ENCODE results near the gene DNAH10. TPM values are rescaled to one million over a fixed set of nuclear protein-coding genes. Genes with fewer than 3 reads are reported as not detected.

Gene DNAH10
- total and polyA plus RNA-seq, 2 of the 13 experiments (the other 11 are each of a cell fraction or from before 2014, with no cell fraction given) = 0.01 to 0.02 TPM

DNA sequence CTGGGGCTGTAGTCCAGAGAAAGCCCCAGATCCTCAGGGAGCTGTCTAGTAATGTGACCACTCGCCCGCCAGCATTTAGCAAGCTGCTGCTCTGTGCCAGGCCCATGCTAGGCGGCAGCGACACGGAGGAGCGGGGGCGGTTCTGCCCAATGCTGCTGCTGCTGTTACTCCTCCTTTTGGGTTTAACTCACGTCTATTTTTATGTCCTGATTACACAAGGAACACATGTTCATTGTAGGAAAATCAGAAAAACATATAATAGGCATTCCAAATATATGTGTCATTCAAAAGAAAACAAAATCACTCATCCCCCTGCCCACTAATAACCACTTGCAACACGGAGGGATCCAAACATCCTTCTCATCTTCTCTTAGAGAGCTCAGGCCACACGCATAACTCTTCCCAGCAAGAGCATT is 180.1 kb downstream of the DNAH10 start:
- H3K9ac ChIP-seq (ENCODE audit: insufficient read depth, low read depth, low read length) = no peak overlapping the region
- DNase-seq (ENCODE audit: low spot score) (no peak), FAIRE-seq (no peak), ATAC-seq (no peak)
- H3K9me3 ChIP-seq (ENCODE audit: low read length) = no peaks in the 10 kb centered on the region
- 94% methylated on average over 10 of the region's 10 CpGs for WGBS (ENCODE audit: low lambda C conversion rate)
- in situ Hi-C loops (cut with HindIII; ENCODE audit: extremely low pct_ligation_motif_present, low pct_unique_long_range_greater_than_20kb) = no loop called here
- no peak overlapping the region for H3K27ac ChIP-seq (ENCODE audit: extremely low read length, insufficient read depth, low read length)
- POLR2A ChIA-PET = no interaction called here
- H3K27me3 ChIP-seq (ENCODE audit: control insufficient read depth in 1 of 2, insufficient read depth in 2 of 2, low read length in 2 of 2) = no peaks in the 10 kb centered on the region
- BruUV-seq (replicated peaks) = no TSS peak
- H3K4me3 ChIP-seq (replicated peaks in 1 of 3; ENCODE audit: insufficient read depth in 1 of 3, low read depth in 2 of 3, low read length in 3 of 3) = no peak overlapping the region
- no peaks in the 10 kb centered on the region for H3K4me1 ChIP-seq (ENCODE audit: insufficient read depth, low read length)
- H3K79me2 ChIP-seq (ENCODE audit: insufficient read depth, low read length) = no peaks in the 10 kb centered on the region
- intact Hi-C loops (cut with micrococcal nuclease; ENCODE audit: unreplicated experiment) = no loop called here
- H2AFZ ChIP-seq (ENCODE audit: low read length) = no peak overlapping the region
- CTCF ChIA-PET (ENCODE audit: low intra/inter-chr PET ratio, low total read pairs) = no interaction called here
- no peaks in the 10 kb centered on the region for H4K20me1 ChIP-seq (ENCODE audit: insufficient read depth, low read length)
- no peaks in the 10 kb centered on the region; a peak in 1 of 5 replicates for H3K36me3 ChIP-seq (replicated peaks in 1 of 2; ENCODE audit: control insufficient read depth in 1 of 2, insufficient read depth in 2 of 2, low read length in 2 of 2)
- TF ChIP-seq MYNN (CRISPR knock-in tag; IDR thresholded peaks at IDR 0.05; ENCODE audit: low read depth) = no peak
- TF ChIP-seq MATR3 (CRISPR knock-in tag; IDR thresholded peaks at IDR 0.05) = no peak
- no peak for TF ChIP-seq ZNF629 (CRISPR knock-in tag; conservative IDR thresholded peaks at IDR 0.05)
- TF ChIP-seq, protein P1, sequence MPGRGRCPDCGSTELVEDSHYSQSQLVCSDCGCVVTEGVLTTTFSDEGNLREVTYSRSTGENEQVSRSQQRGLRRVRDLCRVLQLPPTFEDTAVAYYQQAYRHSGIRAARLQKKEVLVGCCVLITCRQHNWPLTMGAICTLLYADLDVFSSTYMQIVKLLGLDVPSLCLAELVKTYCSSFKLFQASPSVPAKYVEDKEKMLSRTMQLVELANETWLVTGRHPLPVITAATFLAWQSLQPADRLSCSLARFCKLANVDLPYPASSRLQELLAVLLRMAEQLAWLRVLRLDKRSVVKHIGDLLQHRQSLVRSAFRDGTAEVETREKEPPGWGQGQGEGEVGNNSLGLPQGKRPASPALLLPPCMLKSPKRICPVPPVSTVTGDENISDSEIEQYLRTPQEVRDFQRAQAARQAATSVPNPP (CRISPR knock-in tag; IDR thresholded peaks at IDR 0.05) = no peak
- TF ChIP-seq, protein P2, sequence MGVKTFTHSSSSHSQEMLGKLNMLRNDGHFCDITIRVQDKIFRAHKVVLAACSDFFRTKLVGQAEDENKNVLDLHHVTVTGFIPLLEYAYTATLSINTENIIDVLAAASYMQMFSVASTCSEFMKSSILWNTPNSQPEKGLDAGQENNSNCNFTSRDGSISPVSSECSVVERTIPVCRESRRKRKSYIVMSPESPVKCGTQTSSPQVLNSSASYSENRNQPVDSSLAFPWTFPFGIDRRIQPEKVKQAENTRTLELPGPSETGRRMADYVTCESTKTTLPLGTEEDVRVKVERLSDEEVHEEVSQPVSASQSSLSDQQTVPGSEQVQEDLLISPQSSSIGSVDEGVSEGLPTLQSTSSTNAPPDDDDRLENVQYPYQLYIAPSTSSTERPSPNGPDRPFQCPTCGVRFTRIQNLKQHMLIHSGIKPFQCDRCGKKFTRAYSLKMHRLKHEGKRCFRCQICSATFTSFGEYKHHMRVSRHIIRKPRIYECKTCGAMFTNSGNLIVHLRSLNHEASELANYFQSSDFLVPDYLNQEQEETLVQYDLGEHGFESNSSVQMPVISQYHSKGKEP (CRISPR knock-in tag; IDR thresholded peaks at IDR 0.05) = no peak
- TF ChIP-seq, protein P3, sequence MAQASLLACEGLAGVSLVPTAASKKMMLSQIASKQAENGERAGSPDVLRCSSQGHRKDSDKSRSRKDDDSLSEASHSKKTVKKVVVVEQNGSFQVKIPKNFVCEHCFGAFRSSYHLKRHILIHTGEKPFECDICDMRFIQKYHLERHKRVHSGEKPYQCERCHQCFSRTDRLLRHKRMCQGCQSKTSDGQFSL (CRISPR knock-in tag; IDR thresholded peaks at IDR 0.05) = no peak
- no peak overlapping the region for H3K4me2 ChIP-seq (ENCODE audit: low read depth, low read length)
